Stimulated activated CD4-positive, alpha-beta T cell treated with anti-CD3 and anti-CD28 coated beads, TNF-alpha, amount 100 ng/mL, for 48 hours (primary cell): ENCODE data around the gene MCOLN2.
A peak's percentile ranks its signal among the peaks of the same experiment; 100 is the strongest.

ENCODE experiments used
- DNase-seq, 3 donors: peaks; one replicate each; pipeline ENCODE4 v3.0.0-alpha.2; 2020; ENCODE audit warnings: low read depth in 3 of 3

MCOLN2 gene

DNA sequence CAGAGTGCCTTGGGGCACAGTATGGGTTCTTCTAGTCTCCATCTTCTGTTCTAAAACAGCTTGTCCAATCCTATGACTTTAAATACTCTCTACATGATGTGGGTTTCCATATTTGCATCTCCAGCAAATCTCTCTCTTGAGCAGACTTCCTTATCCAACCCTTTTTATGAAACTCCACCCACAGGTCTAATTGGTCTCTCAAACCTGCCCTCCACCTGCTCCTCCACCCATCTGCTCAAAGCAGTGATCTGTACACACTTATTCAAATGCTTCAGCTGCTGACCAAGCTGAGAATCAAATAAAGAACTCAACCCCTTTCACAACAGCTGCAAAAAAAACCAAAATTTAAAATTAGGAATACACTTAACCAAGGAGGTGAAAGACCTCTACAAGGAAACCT is 11.5 kb downstream of the MCOLN2 start:
- DNase-seq = no peak

DNA sequence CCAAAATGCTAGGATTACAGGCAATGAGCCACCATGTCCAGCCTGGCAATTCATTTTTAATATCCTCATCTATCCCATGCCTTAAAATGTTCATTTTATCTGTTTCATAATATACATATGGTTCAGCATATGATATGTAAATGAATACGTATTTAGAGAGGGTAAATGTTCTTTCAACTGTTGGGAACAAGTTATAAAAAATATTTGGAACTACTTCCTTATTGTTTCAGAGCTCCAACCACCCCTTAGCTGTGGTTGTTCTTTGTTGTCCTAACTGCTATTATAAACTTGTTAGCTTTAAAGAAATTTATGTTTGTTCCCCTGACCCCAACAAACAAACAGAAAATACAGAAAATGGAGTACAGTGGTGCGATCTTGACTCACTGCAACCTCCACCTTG is 14.5 kb downstream of the MCOLN2 start:
- no peak for DNase-seq

DNA sequence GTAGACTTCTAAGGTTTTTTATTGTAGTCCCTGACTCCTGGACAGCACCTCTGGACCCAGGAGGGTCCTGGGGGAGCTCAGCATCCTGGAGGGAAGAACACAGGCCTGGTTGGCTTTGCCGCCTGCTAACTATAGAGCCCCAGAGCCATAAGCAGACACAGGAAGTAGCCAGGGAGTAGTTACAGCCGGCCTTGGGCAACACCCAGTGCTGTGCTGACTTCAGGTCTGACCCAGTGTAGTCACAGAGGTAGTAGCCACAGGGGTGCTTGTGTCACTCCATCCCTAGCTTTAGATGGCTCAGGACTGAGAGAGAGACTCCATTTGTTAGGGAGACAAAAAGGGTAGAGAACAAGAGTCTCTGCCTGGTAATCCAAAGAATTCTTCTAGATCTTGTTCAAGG is 21.9 kb downstream of the MCOLN2 start:
- no peak for DNase-seq

DNA sequence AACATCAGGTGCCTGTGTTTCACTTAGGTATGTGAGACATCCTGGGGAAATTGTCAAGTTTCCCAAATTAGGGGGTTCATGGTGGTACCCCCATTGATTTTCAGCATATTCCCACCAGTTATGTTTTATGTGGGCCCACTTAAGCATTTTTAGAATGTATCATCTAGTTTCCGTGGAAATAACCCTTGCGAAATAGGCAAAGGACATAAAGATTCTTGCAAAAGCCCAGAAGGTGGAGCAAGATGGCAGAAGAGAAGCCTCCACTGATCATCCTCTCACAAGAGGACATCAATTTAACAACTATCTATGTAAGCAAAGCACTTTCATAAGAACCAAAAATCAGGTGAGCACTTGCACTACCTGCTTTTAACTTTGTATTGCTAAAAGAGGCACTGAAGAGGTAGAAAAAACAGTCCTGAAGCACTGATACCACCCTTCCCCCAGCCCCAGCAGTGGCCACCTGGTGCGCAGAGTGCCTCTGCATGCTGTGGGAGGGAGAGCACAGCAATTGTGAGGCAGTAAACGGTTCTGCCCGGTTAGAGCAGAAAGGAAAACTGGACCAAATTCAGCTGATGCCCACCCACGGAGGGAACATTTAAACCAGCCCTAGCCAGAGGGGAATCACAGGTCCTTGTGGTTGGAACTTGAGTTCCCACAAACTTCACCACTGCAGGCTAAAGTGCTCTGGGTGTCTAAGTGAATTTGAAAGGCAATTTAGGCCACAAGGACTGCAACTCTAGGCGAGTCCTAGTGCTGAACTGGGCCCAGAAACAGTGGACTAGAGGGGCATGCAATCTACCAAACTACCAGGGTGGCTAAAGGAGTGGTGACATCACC is 23.2 kb downstream of the MCOLN2 start:
- DNase-seq = no peak

DNA sequence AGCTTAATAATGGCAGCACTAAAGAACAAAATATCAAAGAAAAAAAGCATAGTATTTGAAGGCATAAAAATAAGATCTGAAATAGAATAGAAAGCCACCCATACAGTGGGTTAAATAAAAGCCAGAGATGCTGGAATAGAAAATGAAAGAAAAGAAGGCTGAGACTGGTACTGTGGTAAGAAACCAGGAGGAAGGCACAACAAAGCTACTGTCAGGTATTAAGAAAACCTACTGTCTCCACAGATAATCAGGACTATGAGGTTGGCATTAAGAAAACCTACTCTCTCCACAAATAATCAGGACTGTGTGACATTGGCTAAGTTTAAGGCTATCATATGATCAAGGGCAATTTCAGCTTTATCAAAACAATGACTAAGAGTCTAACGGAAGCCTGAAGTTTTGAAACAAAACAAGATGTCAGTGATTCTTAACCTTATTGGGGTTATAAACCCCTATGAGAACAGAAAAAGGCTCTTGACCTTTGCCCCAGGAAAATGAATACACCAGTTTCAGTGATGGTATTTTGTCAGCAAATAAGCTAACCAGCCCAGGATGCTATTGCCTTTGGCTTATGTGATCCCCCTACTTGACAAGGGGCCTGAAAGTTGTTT is 24.4 kb downstream of the MCOLN2 start:
- DNase-seq = no peak

DNA sequence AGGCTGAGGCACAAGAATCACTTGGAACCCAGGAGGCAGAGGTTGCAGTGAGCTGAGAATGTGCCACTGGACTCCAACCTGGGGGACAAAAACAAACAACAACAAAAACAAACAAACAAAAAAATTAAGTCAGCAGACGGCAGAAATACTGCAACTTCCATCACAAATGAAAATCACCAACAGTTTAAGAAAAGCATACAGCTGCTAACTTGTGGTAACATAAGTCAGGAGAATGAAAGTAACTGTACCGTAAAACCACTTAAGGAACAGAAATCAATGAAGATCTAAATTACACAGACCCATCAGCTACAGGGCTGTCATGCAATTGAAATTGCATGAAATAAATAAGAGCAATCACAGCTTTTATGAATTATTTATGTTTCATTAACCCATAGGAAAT is 25.0 kb downstream of the MCOLN2 start:
- no peak for DNase-seq

DNA sequence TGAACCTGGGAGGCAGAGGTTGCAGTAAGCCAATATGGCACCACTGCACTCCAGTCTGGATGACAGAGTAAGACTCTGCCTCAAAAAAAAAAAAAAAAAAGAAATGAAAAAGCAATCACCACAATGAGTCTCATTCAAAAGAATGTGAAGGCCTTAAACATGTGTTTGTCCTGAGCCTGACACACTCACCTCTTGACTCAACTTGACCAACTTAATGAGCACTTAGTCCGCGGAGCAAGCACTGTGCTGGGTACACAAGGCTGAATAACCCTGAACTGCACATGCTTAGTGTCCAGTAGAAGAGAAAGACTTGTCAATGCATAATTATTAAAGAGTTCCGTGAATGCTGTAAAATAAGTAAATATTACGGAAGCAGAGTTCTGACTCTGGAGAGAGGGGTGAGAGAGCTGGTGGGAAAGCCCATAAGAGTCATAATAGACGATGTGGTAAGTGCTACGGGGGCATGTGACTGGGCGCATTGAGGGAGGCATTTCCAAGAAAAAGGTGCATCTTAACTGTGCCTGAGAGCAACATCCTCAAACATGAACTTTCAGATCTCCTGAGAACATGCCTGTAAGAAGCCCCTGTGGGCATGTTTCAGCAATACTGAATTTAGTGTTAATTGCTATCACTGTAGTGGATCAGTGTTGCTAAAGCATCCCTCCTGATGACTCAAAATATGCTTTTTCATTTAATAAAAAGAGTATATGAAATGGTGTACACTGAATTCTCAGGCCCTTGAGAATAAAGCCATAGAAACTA is 27.2 kb downstream of the MCOLN2 start:
- peak in 2 of 3 donors; percentile 22 to 33 for DNase-seq

DNA sequence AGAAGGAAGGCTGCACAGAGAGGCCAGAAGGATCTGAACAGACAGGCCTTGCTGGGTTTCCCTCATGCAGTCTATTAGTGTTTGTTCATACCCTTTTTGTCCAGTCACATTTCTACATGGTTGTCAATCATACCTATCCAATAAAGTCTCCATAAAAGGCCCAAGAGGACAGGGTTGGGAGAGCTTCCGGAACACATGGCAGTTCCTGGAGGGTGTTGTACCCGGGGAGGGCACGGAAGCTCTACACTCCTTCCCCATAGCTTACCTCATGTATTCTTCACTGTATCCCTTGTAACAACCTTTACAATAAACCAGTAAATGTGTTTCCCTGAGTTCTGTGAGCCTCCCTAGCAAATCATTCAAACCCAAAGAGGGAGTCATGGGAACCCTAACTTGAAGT is 28.0 kb downstream of the MCOLN2 start:
- no peak for DNase-seq

DNA sequence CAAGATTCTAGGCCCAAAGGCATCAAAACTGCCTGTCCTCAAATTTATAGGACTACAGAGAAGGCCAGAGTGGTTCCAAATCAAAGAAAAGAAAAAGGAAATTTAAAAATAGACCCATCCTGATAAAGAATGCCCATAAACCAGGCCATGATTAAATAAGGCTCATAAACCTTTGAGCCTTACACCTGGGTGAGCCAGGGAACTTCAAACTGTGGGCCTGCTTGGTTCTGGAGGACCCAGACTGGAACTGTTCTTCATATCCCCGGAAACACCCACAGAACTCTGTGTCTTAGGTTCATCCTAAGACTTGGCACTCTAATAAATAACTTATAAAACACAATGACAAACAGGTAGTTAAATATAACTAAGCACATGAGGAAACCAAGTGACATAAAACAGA is 28.8 kb downstream of the MCOLN2 start:
- no peak for DNase-seq

DNA sequence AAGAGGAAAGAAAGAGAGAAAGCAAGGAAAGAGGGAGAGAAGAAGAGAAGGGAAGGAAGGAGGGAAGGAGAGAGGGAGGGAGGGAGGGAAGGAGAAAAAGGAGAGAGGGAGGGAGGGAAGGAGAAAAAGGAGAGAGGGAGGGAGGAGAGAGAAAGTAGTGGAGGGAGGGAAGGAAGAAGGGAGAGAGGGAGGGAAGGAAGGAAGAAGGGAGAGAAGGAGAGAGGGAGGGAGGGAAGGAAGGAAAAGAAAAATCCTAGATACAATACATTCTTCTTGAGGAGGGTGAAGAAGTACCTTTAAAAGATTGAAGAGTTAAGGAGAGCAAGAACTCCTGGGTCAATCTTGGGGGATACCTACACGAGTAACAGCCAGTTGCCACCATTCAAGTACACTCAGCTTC is 29.2 kb downstream of the MCOLN2 start:
- DNase-seq = no peak

DNA sequence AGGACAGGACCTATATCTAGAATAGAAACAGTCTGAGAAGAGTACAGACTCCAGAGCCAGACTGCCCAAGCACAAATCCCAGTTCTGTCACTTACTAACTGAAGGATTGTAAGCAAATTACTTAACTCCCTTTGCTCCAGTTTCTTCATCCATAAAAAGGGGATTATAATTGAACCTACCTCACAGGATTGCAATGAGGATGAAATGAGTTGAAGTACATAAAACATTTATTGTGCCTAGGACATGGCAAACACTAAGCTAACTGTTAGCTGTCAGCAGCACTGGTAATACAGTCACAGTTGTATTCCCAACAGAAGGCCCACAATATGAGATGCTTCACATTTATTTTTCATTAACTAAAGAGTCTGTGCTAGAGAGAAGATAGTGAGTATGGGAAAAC is 33.9 kb downstream of the MCOLN2 start:
- DNase-seq = no peak

DNA sequence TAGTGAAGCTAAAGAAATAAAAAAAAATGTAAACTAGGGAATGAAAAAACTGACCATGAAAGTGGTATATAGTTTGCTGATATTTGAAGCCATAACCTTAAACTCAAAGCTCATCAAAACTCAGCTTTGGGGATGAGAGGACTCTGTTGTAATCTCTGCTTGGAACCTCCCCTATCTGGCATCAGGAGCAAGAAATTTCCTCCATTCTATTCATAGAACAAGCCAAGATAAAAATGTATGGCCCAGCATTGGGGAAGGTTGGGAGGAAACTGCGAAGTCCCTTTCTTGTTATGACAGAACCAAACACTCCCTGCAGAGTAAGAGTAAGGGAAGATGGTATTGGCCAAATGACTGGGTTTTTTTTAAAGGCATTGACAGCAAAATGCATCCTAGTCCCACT is 35.6 kb downstream of the MCOLN2 start:
- DNase-seq = no peak

DNA sequence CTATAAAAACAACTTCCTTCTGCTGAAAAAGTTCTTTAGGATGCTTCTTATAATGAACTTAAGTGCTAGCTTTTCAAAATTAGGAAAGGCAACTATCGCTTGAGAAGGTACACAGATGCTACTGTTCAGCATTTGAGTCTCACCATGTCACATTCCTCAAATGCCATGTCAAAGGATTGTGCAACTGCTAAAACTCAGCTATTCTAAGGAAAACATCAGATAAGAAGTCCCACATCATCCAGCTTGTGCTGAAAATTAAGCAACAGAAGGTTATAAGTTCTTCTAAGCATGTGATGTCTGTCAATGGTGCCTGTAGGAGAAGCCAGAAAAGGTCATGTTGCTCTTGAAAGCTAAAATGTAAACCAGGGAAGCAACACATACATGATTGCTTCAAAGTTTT is 36.5 kb downstream of the MCOLN2 start:
- no peak for DNase-seq

DNA sequence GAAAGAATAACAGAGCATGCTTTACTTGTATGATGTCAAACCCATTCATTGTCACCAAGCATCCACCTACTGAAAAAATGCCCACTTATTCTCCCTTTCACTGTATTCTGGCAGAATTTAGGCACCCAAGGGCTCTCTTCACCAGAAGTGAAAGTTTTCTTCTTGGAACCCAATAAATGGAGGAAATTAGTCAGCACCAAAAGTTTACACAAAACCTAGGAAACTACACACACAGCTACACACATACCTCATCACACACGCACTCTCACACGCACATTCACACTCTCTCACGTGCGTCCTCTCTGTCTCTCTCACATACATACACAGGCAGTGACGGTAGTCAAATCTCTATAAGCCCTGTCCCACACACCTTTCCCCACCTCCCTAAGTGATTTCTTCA is 37.6 kb downstream of the MCOLN2 start:
- DNase-seq = peak; percentile 15 to 46 (median 28)

DNA sequence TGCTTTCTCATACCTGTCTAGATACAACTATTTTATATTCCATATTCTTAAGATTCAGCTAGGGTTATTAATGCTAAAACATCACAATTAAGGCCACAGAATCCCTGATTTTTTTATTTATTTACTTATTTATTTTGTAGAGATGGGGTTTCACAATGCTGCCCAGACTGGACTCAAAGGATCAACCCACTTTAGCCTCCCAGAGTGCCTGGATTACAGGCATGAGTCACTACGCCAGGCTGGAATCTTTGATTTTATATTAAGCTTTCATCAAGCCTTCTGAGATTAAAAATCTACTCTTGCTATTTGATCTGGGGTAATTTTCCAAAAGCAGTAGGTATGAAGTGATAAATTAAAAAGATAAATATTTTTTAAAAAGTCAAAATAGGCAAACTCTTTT is 38.9 kb downstream of the MCOLN2 start:
- no peak for DNase-seq

DNA sequence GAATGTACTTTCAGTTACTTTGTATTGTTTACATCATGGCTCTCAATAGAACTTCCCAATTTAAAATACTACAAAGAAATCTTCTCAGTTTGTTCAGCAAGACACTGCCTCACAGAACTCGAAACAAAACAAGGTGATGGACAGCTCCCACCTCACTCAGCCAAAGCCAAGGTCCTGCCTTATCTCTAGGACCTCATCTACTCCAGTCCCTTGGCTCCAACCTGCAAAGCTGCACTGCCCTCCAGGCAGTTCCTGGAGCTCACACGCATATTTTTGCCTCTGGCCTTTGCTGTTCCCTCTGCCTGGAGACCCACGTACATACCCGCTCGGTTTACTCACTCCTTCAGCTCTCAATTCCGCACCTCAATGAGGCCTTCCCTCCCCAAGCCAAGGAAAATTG is 40.3 kb downstream of the MCOLN2 start:
- DNase-seq = no peak

DNA sequence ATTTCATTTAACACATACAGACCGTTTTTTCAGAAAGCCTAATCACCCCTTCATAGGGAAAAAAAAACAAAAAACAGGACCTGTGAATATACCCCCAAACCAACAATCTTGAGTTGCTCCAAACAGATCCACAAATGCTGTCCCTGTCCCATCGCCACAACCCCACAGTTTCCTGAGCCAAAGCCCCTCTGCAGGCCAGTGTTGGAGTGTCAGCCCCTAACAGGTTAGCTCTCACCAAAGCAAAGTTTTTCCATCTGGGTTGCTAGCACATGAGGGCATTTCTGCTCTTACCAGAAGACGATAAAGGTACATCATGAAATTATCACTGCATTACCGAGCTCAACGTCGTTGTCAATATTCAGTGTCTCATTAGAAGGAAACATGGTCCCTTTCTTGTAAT is 40.8 kb downstream of the MCOLN2 start:
- DNase-seq = no peak

DNA sequence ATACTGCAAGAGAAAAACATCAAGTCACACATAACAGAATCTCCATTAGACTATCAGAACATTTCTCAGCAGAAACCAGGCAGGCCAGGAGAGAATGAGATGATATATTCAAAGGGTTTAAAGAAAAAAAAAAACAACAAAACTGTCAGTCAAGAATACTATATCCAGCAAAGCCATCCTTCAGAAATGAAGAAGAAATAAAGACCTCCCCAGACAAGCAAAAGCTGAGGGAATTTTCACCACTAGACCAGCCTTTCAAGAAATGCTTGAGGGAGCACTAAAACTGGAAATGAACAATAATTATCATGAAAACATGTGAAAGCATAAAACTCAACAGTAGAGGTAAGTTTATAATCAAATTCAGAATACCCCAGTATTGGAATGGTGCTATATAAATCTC is 47.2 kb downstream of the MCOLN2 start:
- DNase-seq = no peak

DNA sequence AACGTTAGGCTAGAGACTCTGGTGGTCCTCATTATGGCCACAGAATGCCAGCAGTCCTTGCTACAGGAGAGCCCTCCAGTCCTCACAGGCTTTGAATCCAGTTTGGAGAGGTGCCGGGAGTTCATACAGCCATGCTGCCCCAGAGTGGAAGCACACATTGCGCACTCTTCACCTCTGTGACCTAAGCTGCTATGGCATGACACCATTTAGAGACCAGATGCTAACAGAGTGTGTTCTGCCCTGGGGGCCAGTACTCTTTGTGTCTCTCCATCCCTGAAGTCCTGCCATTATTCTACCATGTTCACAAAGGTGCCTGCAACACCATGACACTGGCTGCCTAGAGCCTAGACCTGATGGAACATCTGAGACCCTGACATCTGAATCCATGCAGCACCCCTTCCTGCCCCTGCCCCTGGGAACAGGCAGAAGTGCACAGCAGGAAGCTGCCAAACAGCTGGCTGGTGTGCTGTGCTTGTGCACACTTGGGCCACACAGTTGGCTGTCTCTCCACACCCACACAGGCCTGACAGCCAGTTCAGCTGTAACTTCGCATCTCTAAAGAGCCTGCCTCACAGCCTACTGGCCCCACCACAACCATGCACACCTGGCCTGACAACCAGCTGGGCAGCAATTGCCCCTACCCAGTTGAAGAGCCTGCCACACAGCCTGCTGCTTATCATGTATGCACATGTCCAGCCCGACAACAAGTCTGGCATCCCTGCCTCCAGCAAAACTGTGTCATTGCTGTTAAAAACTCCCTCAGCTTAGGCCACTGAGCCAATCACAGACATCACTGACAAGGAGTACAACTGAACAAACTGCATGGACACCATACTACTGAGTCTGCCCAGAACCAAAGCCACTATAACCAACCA is 49.1 kb downstream of the MCOLN2 start:
- no peak for DNase-seq

DNA sequence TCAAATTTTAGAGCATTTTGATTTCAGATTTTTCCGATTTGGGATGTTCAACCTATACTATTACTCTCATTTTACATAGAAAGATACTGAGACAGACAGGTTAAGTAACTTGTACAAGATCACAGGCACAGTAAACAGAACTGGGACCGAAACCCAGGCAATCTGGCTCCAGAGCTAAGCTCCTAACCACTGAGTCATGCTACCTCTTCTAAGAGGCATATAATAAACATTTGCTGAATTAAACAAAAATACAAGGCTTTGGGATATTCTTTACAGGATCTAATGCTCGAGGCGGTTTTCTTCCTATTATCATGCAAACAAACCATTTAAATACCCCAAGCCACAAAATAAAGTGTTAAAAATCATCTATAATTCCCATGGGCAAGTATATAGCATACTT is 50.3 kb downstream of the MCOLN2 start:
- DNase-seq = no peak

DNA sequence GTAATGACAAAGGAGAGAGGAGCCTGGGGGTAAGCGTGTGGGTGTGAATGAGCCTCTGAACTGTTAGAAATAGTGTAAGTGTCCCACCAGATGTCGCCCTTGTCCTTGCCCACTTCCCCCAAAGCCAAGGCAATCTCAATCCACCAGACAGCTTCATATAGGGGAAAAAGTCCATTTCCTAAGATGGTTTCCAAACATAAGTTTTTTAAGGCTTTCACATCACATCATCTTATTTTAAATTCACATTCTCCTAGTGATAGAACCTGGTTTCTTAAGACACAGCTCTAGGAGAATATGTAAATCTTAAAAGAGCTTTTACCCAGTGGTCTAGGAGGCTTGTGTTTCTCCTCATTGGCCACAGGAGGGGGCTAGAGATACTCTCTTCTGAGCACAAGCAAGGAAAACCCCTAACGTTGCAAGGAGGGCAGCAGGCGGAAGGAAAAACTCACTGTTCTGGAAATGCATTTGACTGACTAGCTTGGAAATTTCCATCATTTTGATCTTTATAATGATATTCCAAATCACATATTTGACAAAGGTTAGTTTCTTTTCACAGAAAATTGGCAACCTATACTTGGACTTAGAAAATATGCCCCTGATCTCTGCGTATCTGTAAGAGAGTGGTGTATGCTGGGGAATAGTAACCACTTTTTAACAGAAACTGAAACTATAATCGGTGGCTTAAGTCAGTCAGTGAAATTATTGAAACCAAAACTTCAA is 52.0 kb downstream of the MCOLN2 start:
- DNase-seq = peak; percentile 34 to 76 (median 54)
